PC-3 (cell line): Measurements from ENCODE around the gene PDLIM5. TPM values are rescaled to one million over a fixed set of nuclear protein-coding genes. Genes with fewer than 3 reads are reported as not detected.

Source experiments
- ATAC-seq: fragments of 200-7000 bp; cut with Tn5 transposase; 2 replicates; pipeline ENCODE4 v1.9.1; 2020; ENCODE audit warnings: mild to moderate bottlenecking, moderate library complexity
- BruUV-seq: library from RNA; stranded (reverse); fragments of 400-500 nt; replicated peaks from 2 replicates; lab custom pipeline; 2021; lab: Mats Ljungman, UMichigan
- CTCF ChIA-PET: fragments of 300-600 bp; sonication (Branson Sonifier 250); formaldehyde crosslinking; loops from one replicate; lab custom pipeline; 2022; ENCODE audit warnings: antibody characterized with exemption; lab: Charles Lee
- POLR2A ChIA-PET: fragments of 300-600 bp; sonication (Branson Sonifier 250); formaldehyde crosslinking; loops from one replicate; lab custom pipeline; 2022; ENCODE audit warnings: antibody characterized with exemption; ENCODE audit not compliant: unreplicated experiment; lab: Charles Lee
- DNase-seq: peaks from one replicate; pipeline ENCODE4 v3.0.0-alpha.2; 2015
- H2AFZ ChIP-seq: fragments of 300-600 bp; sonication (generic); 2 replicates; pipeline ENCODE4 v1.6.0; 2016; ENCODE audit warnings: antibody characterized with exemption, low read length
- H3F3A ChIP-seq: fragments of 300-600 bp; sonication (generic); one replicate; pipeline ENCODE4 v1.6.0; 2017; ENCODE audit warnings: antibody characterized with exemption, low read length, control low read depth, mild to moderate bottlenecking; ENCODE audit not compliant: unreplicated experiment
- H3K27ac ChIP-seq: fragments of 300-600 bp; sonication (generic); 2 replicates; pipeline ENCODE4 v1.5.1; 2016; ENCODE audit warnings: mild to moderate bottlenecking, low read length
- H3K27me3 ChIP-seq: fragments of 300-600 bp; sonication (generic); 2 replicates; pipeline ENCODE4 v1.6.1; 2016; ENCODE audit warnings: low read length, mixed read lengths
- H3K36me3 ChIP-seq: fragments of 300-600 bp; sonication (generic); 2 replicates; pipeline ENCODE4 v1.6.1; 2016; ENCODE audit warnings: low read depth, mixed run types, low read length, mixed read lengths
- H3K4me1 ChIP-seq: fragments of 300-600 bp; sonication (generic); 2 replicates; pipeline ENCODE4 v1.5.1; 2016; ENCODE audit warnings: low read length; ENCODE audit not compliant: insufficient read depth
- H3K4me2 ChIP-seq: fragments of 300-600 bp; sonication (generic); 2 replicates; pipeline ENCODE4 v1.6.0; 2016; ENCODE audit warnings: low read length
- H3K4me3 ChIP-seq: fragments of 300-600 bp; sonication (generic); 2 replicates; pipeline ENCODE4 v1.5.1; 2016; ENCODE audit warnings: mild to moderate bottlenecking, low read length, mixed read lengths
- H3K79me2 ChIP-seq: fragments of 300-600 bp; sonication (generic); 2 replicates; pipeline ENCODE4 v1.6.1; 2017; ENCODE audit warnings: low read length, mixed read lengths
- H3K9ac ChIP-seq: fragments of 300-600 bp; sonication (generic); 2 replicates; pipeline ENCODE4 v1.6.0; 2016; ENCODE audit warnings: mild to moderate bottlenecking, low read length
- H3K9me2 ChIP-seq: fragments of 300-600 bp; sonication (generic); replicated peaks from 2 replicates; pipeline ENCODE4 v1.6.1; 2016; ENCODE audit warnings: mixed run types, low read length, mixed read lengths
- H3K9me3 ChIP-seq: fragments of 300-600 bp; sonication (generic); 2 replicates; pipeline ENCODE4 v1.6.1; 2016; ENCODE audit warnings: low read length, mixed read lengths
- H4K20me1 ChIP-seq: fragments of 300-600 bp; sonication (generic); 2 replicates; pipeline ENCODE4 v1.6.1; 2016; ENCODE audit warnings: low read length, mixed read lengths
- EZH2 ChIP-seq: fragments of 300-600 bp; sonication (generic); IDR thresholded peaks from one replicate; pipeline ENCODE4 v1.6.1; 2017; ENCODE audit warnings: antibody characterized with exemption, mild to moderate bottlenecking, low read length; ENCODE audit not compliant: unreplicated experiment
- EZH2phosphoT487 ChIP-seq: fragments of 300-600 bp; sonication (generic); IDR thresholded peaks from 2 replicates; pipeline ENCODE4 v1.6.1; 2018; ENCODE audit warnings: mild to moderate bottlenecking, antibody characterized with exemption, low read length, borderline replicate concordance
- intact Hi-C: fragments of 100-400 bp; cut with micrococcal nuclease; formaldehyde crosslinking; loops from 2 replicates; pipeline ENCODE4 v1.9.0; 2023
- total RNA-seq: library from RNA; depleted of rRNA; stranded (reverse); fragments of >200 nt; gene quantifications from 2 replicates; pipeline ENCODE4 v1.2.3, GENCODE V29; 2014
- TF ChIP-seq, protein P1 (sequence below): fragments of 300-600 bp; sonication (generic); conservative IDR thresholded peaks from 2 replicates; pipeline ENCODE4 v1.5.1; 2017; ENCODE audit warnings: antibody characterized with exemption, low read depth, mild to moderate bottlenecking, low read length

PDLIM5 gene
- total RNA-seq, 1 experiment from 2014 or later, result 57.8 TPM

DNA sequence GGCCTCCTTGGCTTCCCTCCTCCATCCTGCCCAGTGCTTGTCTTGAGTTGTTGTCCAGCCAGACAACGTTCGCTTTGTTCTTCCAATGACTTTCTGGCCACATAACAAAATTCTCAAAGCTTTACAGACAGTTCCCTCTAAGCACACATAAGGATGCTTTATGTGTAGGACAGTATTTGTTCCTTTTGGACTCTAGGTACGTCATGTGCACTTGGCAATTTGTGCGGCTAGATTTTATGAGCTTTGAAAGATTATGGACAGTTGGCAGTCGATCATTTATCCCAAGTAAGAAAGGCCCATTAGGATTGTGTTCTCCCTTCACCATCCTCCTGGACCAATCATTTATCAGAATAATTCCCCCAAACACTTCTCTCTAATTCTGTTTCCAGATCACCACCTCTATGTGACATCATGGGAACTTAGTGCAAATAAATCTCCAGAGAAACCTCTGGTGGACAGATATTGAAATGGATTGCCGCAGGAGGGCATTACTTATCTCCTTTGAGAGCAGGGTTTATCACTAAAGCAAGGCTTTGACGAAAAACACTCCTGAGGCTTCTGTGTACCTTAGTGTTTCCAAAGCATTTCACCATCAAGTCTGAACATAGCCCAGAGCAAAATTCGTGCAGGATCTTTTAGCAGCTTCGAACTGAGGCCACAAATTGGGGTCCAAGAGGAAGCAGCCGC lies 228.6 kb downstream of the PDLIM5 start:
- Histone ChIP-seq H3K9me3 (no peaks in the 10 kb centered on the region), H3K79me2 (no peaks in the 10 kb centered on the region), H3K4me3 (no peak overlapping the region), H3K9me2 (no peaks in the 10 kb centered on the region), H3F3A (no peaks in the 10 kb centered on the region), H2AFZ (no peak overlapping the region), H3K4me1 (0 out of 2 replicates have a peak, but pooled peaks cover 5% of the 10 kb centered on the region), H3K27ac (no peak overlapping the region), H3K27me3 (no peaks in the 10 kb centered on the region), H3K9ac (no peak overlapping the region), H4K20me1 (no peaks in the 10 kb centered on the region), H3K36me3 (no peaks in the 10 kb centered on the region), H3K4me2 (no peak overlapping the region)
- TF ChIP-seq EZH2phosphoT487 (no peak), EZH2 (no peak)
- TF ChIP-seq, protein P1, sequence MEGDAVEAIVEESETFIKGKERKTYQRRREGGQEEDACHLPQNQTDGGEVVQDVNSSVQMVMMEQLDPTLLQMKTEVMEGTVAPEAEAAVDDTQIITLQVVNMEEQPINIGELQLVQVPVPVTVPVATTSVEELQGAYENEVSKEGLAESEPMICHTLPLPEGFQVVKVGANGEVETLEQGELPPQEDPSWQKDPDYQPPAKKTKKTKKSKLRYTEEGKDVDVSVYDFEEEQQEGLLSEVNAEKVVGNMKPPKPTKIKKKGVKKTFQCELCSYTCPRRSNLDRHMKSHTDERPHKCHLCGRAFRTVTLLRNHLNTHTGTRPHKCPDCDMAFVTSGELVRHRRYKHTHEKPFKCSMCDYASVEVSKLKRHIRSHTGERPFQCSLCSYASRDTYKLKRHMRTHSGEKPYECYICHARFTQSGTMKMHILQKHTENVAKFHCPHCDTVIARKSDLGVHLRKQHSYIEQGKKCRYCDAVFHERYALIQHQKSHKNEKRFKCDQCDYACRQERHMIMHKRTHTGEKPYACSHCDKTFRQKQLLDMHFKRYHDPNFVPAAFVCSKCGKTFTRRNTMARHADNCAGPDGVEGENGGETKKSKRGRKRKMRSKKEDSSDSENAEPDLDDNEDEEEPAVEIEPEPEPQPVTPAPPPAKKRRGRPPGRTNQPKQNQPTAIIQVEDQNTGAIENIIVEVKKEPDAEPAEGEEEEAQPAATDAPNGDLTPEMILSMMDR, result no peak
- DNase-seq (no peak), ATAC-seq (no peak)
- POLR2A ChIA-PET, result no interaction called here
- CTCF ChIA-PET, result no interaction called here
- intact Hi-C loops, result no loop called here
- BruUV-seq, result no TSS peak

DNA sequence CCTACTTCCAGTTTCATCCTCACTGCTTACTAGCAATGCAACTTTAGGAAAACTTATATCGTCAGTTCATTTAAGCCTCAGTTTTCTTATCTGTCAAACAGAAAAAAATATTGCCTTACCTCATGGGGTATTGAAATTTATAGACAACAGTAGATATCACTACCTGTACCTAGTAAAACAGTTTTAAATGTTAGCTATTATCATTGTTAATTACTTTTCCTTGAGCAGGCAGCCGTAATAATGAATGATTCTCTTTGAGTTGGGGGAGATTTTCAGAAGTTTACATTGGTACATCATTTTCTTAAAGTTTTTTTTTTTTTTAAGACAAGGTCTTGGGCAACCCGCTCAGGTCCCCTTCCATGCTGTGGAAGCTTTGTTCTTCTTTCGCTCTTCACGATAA lies 234.3 kb downstream of the PDLIM5 start:
- no peaks in the 10 kb centered on the region for H3K36me3 ChIP-seq
- no peak overlapping the region for H2AFZ ChIP-seq
- H3K9me2 ChIP-seq, result no peaks in the 10 kb centered on the region
- TF ChIP-seq EZH2, result no peak
- TF ChIP-seq, protein P1, result no peak
- no peak for TF ChIP-seq EZH2phosphoT487
- POLR2A ChIA-PET, result no interaction called here
- no peak for ATAC-seq
- no peak overlapping the region for H3K4me2 ChIP-seq
- intact Hi-C loops, result no loop called here
- no peaks in the 10 kb centered on the region for H3K79me2 ChIP-seq
- CTCF ChIA-PET, result no interaction called here
- peaks cover 8% of the 10 kb centered on the region for H3K4me1 ChIP-seq
- H3F3A ChIP-seq, result no peaks in the 10 kb centered on the region
- DNase-seq, result no peak
- no peak overlapping the region for H3K4me3 ChIP-seq
- no peaks in the 10 kb centered on the region for H3K27me3 ChIP-seq
- H3K9ac ChIP-seq, result no peak overlapping the region
- H3K9me3 ChIP-seq, result no peaks in the 10 kb centered on the region
- no peak overlapping the region for H3K27ac ChIP-seq
- H4K20me1 ChIP-seq, result no peaks in the 10 kb centered on the region
- no TSS peak for BruUV-seq

DNA sequence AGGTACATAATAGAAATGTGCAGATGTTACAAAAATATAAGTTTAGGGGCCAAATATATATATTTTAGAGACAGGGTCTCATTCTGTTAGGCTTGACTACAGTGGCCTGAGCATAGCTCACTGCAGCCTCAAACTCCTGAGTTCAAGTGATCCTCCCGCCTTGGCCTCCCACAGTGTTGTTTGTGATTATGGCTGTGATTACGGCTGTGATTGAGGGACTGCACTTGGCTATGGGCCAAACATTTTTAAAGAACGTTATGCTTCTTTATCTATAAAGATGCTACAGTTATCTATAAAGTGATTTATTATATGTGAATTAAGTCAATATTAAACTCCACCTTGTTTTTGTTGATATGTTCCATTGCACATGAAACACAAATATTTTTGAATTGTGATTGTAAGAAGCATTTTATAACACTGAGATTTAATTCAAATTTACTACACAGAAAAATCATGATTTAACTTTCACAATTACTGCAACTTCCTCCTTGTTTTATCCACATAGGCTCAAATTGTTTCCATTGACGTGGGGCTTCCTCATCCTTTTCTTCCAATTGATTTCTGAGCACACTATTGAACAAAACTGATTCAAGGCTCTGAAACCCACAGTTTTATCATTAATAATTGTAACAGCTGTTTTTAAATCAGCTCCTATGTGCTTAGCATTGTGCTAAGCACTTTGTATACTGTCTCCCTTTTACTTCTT lies 237.6 kb downstream of the PDLIM5 start:
- BruUV-seq, result no TSS peak
- ChIA-PET POLR2A (no interaction called here), CTCF (no interaction called here)
- no peaks in the 10 kb centered on the region for H3F3A ChIP-seq
- H3K9me3 ChIP-seq, result no peaks in the 10 kb centered on the region
- no peaks in the 10 kb centered on the region for H3K27me3 ChIP-seq
- intact Hi-C loops, result no loop called here
- no peaks in the 10 kb centered on the region for H3K79me2 ChIP-seq
- H4K20me1 ChIP-seq, result no peaks in the 10 kb centered on the region
- no peaks in the 10 kb centered on the region for H3K36me3 ChIP-seq
- ATAC-seq, result no peak
- H3K27ac ChIP-seq, result no peak overlapping the region
- no peak overlapping the region for H2AFZ ChIP-seq
- no peak overlapping the region for H3K4me3 ChIP-seq
- H3K9me2 ChIP-seq, result no peaks in the 10 kb centered on the region
- peaks cover 15% of the 10 kb centered on the region for H3K4me1 ChIP-seq
- no peak overlapping the region for H3K9ac ChIP-seq
- no peak for DNase-seq
- TF ChIP-seq, protein P1, result no peak
- TF ChIP-seq EZH2phosphoT487 (no peak), EZH2 (no peak)
- H3K4me2 ChIP-seq, result no peak overlapping the region
